PC-9 (cell line): Measurements from ENCODE around the gene DENND2A. TPM values are rescaled to one million over a fixed set of nuclear protein-coding genes. Genes with fewer than 3 reads are reported as not detected.

Experiments
- BruUV-seq: library from RNA; stranded (reverse); fragments of 400-500 nt; replicated peaks from 2 replicates; lab custom pipeline; 2021; lab: Mats Ljungman, UMichigan
- CTCF ChIA-PET: fragments of 300-600 bp; sonication (Branson Sonifier 250); formaldehyde crosslinking; loops from one replicate; lab custom pipeline; 2022; ENCODE audit warnings: antibody characterized with exemption; lab: Charles Lee
- POLR2A ChIA-PET: fragments of 300-600 bp; sonication (Branson Sonifier 250); formaldehyde crosslinking; loops from one replicate; lab custom pipeline; 2022; ENCODE audit warnings: antibody characterized with exemption; ENCODE audit not compliant: unreplicated experiment; lab: Charles Lee
- DNase-seq, 2 experiments: peaks; one replicate each; pipeline versions ENCODE4 v3.0.0 to v3.0.0-alpha.2; 2015 to 2022; ENCODE audit warnings: mixed read lengths in 1 of 2
- H2AFZ ChIP-seq: fragments of 200-600 bp; sonication (generic); 2 replicates; pipeline ENCODE4 v1.8.1; 2017; ENCODE audit warnings: antibody characterized with exemption
- H3F3A ChIP-seq: fragments of 200-600 bp; sonication (generic); 2 replicates; pipeline ENCODE4 v1.8.1; 2017; ENCODE audit warnings: antibody characterized with exemption, mild to moderate bottlenecking, low read depth; ENCODE audit not compliant: insufficient read depth
- H3K27ac ChIP-seq: fragments of 200-600 bp; sonication (generic); 2 replicates; pipeline ENCODE4 v1.6.1; 2016; ENCODE audit warnings: mixed run types
- H3K27me3 ChIP-seq: fragments of 200-600 bp; sonication (generic); 2 replicates; pipeline ENCODE4 v1.6.1; 2016; ENCODE audit warnings: low read depth, mixed run types; ENCODE audit not compliant: insufficient read depth
- H3K36me3 ChIP-seq: fragments of 200-600 bp; sonication (generic); 2 replicates; pipeline ENCODE4 v1.6.1; 2016; ENCODE audit warnings: low read depth, mixed run types
- H3K4me1 ChIP-seq: fragments of 200-600 bp; sonication (generic); replicated peaks from 2 replicates; pipeline ENCODE4 v1.6.1; 2016; ENCODE audit warnings: mixed run types; ENCODE audit not compliant: insufficient read depth
- H3K4me2 ChIP-seq: fragments of 200-600 bp; sonication (generic); 2 replicates; pipeline ENCODE4 v1.6.1; 2017; ENCODE audit warnings: mixed run types
- H3K4me3 ChIP-seq: fragments of 200-600 bp; sonication (generic); 2 replicates; pipeline ENCODE4 v1.6.1; 2016; ENCODE audit warnings: mixed run types
- H3K79me2 ChIP-seq: fragments of 200-600 bp; sonication (generic); 2 replicates; pipeline ENCODE4 v1.6.1; 2017; ENCODE audit warnings: low read depth, mixed run types
- H3K9me2 ChIP-seq: fragments of 200-600 bp; sonication (generic); 2 replicates; pipeline ENCODE4 v1.8.1; 2017; ENCODE audit warnings: mild to moderate bottlenecking; ENCODE audit not compliant: insufficient read depth
- H3K9me3 ChIP-seq: fragments of 200-600 bp; sonication (generic); 2 replicates; pipeline ENCODE4 v1.8.1; 2016; ENCODE audit warnings: low read depth; ENCODE audit not compliant: insufficient read depth
- H4K20me1 ChIP-seq: fragments of 200-600 bp; sonication (generic); 2 replicates; pipeline ENCODE4 v1.8.1; 2017; ENCODE audit not compliant: insufficient read depth
- CTCF ChIP-seq: fragments of 200-600 bp; sonication (generic); conservative IDR thresholded peaks from 2 replicates; pipeline ENCODE4 v1.6.1; 2017; ENCODE audit warnings: mixed run types, antibody characterized with exemption, mild to moderate bottlenecking, moderate library complexity
- EZH2 ChIP-seq: fragments of 200-600 bp; sonication (generic); IDR thresholded peaks from 2 replicates; pipeline ENCODE4 v1.8.0; 2017; ENCODE audit warnings: antibody characterized with exemption, low read depth
- intact Hi-C: fragments of 100-400 bp; cut with micrococcal nuclease; formaldehyde crosslinking; loops from one replicate; pipeline ENCODE4 v1.10.0; 2022; ENCODE audit not compliant: unreplicated experiment
- total RNA-seq: library from RNA; stranded (reverse); gene quantifications from 2 replicates; pipeline ENCODE4 v1.2.3, GENCODE V29; 2021

The DENND2A gene
- total RNA-seq, 1 experiment from 2014 or later, result 4.2 TPM

GRCh38 chr7:140609646-140610045 is 31.0 kb downstream of the DENND2A start:
- Histone ChIP-seq H3K27ac (peak overlapping the region; percentile 71), H3K4me1 (peaks cover 42% of the 10 kb centered on the region), H4K20me1 (no peaks in the 10 kb centered on the region), H2AFZ (no peak overlapping the region), H3K79me2 (no peaks in the 10 kb centered on the region), H3K9me2 (no peaks in the 10 kb centered on the region), H3K27me3 (no peaks in the 10 kb centered on the region), H3K4me2 (peak overlapping the region; percentile 1; the same call in 1 of the 2 replicates), H3F3A (peaks cover 22% of the 10 kb centered on the region), H3K36me3 (no peaks in the 10 kb centered on the region), H3K9me3 (no peaks in the 10 kb centered on the region), H3K4me3 (no peak overlapping the region)
- no TSS peak for BruUV-seq
- DNase-seq, result peak in 1 of 2 experiments; percentile 63
- intact Hi-C loops, result no loop called here
- ChIA-PET CTCF (no interaction called here), POLR2A (interaction anchor here (0.6 kb wide), 1 partner anchor 1127 kb away, joined by 5 read pairs; no protein-coding TSS in a partner anchor)
- TF ChIP-seq EZH2, result no peak
- no peak for TF ChIP-seq CTCF

GRCh38 chr7:140607441-140607989 is 33.1 kb downstream of the DENND2A start:
- DNase-seq, result no peak
- ChIA-PET CTCF (interaction anchor here (0.5 to 0.6 kb wide), 2 partner anchors 11 to 37 kb away, joined by 3 to 4 read pairs; no protein-coding TSS in a partner anchor), POLR2A (interaction anchor here (0.5 to 0.6 kb wide), 2 partner anchors 34 to 1248 kb away, joined by 4 read pairs; partner anchors contain the start of gene LUC7L2)

GRCh38 chr7:140605337-140605736 is 35.3 kb downstream of the DENND2A start:
- no peaks in the 10 kb centered on the region for H3K9me2 ChIP-seq
- H3K27ac ChIP-seq, result no peak overlapping the region
- no peaks in the 10 kb centered on the region for H4K20me1 ChIP-seq
- H3K4me3 ChIP-seq, result no peak overlapping the region
- DNase-seq, result no peak
- ChIA-PET CTCF (no interaction called here), POLR2A (no interaction called here)
- no peaks in the 10 kb centered on the region for H3K9me3 ChIP-seq
- TF ChIP-seq CTCF (no peak), EZH2 (no peak)
- peaks cover 28% of the 10 kb centered on the region for H3K4me1 ChIP-seq
- BruUV-seq, result no TSS peak
- no peaks in the 10 kb centered on the region for H3K27me3 ChIP-seq
- H2AFZ ChIP-seq, result no peak overlapping the region
- H3F3A ChIP-seq, result peaks cover 9% of the 10 kb centered on the region
- H3K36me3 ChIP-seq, result no peaks in the 10 kb centered on the region
- intact Hi-C loops, result no loop called here
- no peaks in the 10 kb centered on the region for H3K79me2 ChIP-seq
- no peak overlapping the region for H3K4me2 ChIP-seq

More at GRCh38 chr7:140607441-140607989, 33.1 kb downstream of the DENND2A start:
- Histone ChIP-seq H3K27me3 (no peaks in the 10 kb centered on the region), H3F3A (peaks cover 22% of the 10 kb centered on the region), H3K27ac (no peak overlapping the region), H3K4me1 (peaks cover 49% of the 10 kb centered on the region), H4K20me1 (no peaks in the 10 kb centered on the region), H2AFZ (no peak overlapping the region), H3K4me2 (no peak overlapping the region), H3K36me3 (no peaks in the 10 kb centered on the region), H3K9me2 (no peaks in the 10 kb centered on the region), H3K79me2 (no peaks in the 10 kb centered on the region), H3K9me3 (no peaks in the 10 kb centered on the region), H3K4me3 (no peak overlapping the region)
- no peak for TF ChIP-seq CTCF
- TF ChIP-seq EZH2, result no peak
- intact Hi-C loops, result no loop called here
- BruUV-seq, result no TSS peak
